CD4-positive, alpha-beta T cell (primary cell): Measurements from ENCODE around the gene NTRK2. TPM values are rescaled to one million over a fixed set of nuclear protein-coding genes. Genes with fewer than 3 reads are reported as not detected.

Experiments
- ATAC-seq: fragments of 200-7000 bp; cut with Tn5 transposase; one replicate; pipeline ENCODE4 v1.10.0; 2022; ENCODE audit warnings: mild to moderate bottlenecking; ENCODE audit not compliant: poor library complexity
- CTCF ChIA-PET: fragments of 350-600 bp; sonication (Branson Sonifier 250); formaldehyde crosslinking; loops from one replicate; lab custom pipeline; 2021; ENCODE audit warnings: antibody characterized with exemption, inconsistent platforms; lab: Charles Lee
- POLR2A ChIA-PET: fragments of 350-600 bp; sonication (Branson Sonifier 250); formaldehyde crosslinking; loops from one replicate; lab custom pipeline; 2021; ENCODE audit warnings: antibody characterized with exemption, inconsistent platforms; lab: Charles Lee
- DNase-seq, 14 experiments: peaks; one replicate each; pipeline ENCODE4 v3.0.0-alpha.2; 2013 to 2020; ENCODE audit warnings: mixed read lengths in 2 of 14
- H3K27ac ChIP-seq, 2 donors: one replicate each; pipeline versions ENCODE4 v1.5.1 to v1.7.0; 2013; ENCODE audit warnings: low read length in 2 of 2, low read depth in 1 of 2, mild to moderate bottlenecking in 1 of 2
- H3K27me3 ChIP-seq, 2 experiments: 1 replicate in 1 of 2; 2 replicates in 1 of 2; pipeline versions ENCODE4 v1.6.1 to v1.7.0; 2013; ENCODE audit warnings: low read length in 2 of 2, control low read depth in 1 of 2, mild to moderate bottlenecking in 1 of 2, moderate library complexity in 1 of 2; ENCODE audit not compliant: insufficient read depth in 2 of 2, control insufficient read depth in 1 of 2
- H3K36me3 ChIP-seq: one replicate; pipeline ENCODE4 v1.6.1; 2013; ENCODE audit warnings: low read length, control low read depth; ENCODE audit not compliant: insufficient read depth
- H3K4me1 ChIP-seq: one replicate; pipeline ENCODE4 v1.6.1; 2013; ENCODE audit warnings: low read length, control low read depth; ENCODE audit not compliant: insufficient read depth
- H3K4me3 ChIP-seq: one replicate; pipeline ENCODE4 v1.5.1; 2013; ENCODE audit warnings: mild to moderate bottlenecking, low read length, moderate library complexity
- H3K9me3 ChIP-seq, 2 experiments: 1 replicate in 1 of 2; 2 replicates in 1 of 2; pipeline versions ENCODE4 v1.6.1 to v1.7.0; 2013; ENCODE audit warnings: low read length in 2 of 2, mild to moderate bottlenecking in 2 of 2, control low read depth in 1 of 2, moderate library complexity in 1 of 2; ENCODE audit not compliant: control insufficient read depth in 1 of 2, insufficient read depth in 1 of 2
- H3K27ac Mint-ChIP-seq: one replicate; pipeline ENCODE4 v1.8.0; 2020; ENCODE audit warnings: mixed read lengths
- H3K27me3 Mint-ChIP-seq: one replicate; pipeline ENCODE4 v1.8.0; 2021; ENCODE audit warnings: mixed read lengths
- H3K36me3 Mint-ChIP-seq: one replicate; pipeline ENCODE4 v1.8.0; 2021; ENCODE audit warnings: low read depth, mixed read lengths
- H3K4me1 Mint-ChIP-seq: one replicate; pipeline ENCODE4 v1.8.0; 2021; ENCODE audit warnings: low read depth, mixed read lengths
- H3K4me3 Mint-ChIP-seq: one replicate; pipeline ENCODE4 v1.8.0; 2020; ENCODE audit warnings: mild to moderate bottlenecking, mixed read lengths
- H3K9me3 Mint-ChIP-seq: one replicate; pipeline ENCODE4 v1.8.0; 2020; ENCODE audit warnings: mixed read lengths
- intact Hi-C, 2 experiments: fragments of 100-400 bp; cut with DNase I in 1 of 2; cut with micrococcal nuclease in 1 of 2; formaldehyde crosslinking; loops; one replicate each; pipeline versions ENCODE4 v1.15.1 to v1.9.0; 2023 to 2025; cut with DNase I, micrococcal nuclease
- total RNA-seq, 174 experiments: library from RNA in 2 of 174; stranded (reverse) in 2 of 174; gene quantifications; one replicate each; pipeline ENCODE4 v1.2.3 and lab custom pipeline; 2021 to 2026
- TF ChIP-seq, protein P1 (sequence below): fragments of 200-600 bp; IDR thresholded peaks from one replicate; pipeline ENCODE4 v1.8.0; 2022; ENCODE audit warnings: antibody characterized with exemption, mild to moderate bottlenecking

The NTRK2 gene
- total RNA-seq, 2 experiments from 2014 or later = 0.06 to 0.14 TPM

DNA sequence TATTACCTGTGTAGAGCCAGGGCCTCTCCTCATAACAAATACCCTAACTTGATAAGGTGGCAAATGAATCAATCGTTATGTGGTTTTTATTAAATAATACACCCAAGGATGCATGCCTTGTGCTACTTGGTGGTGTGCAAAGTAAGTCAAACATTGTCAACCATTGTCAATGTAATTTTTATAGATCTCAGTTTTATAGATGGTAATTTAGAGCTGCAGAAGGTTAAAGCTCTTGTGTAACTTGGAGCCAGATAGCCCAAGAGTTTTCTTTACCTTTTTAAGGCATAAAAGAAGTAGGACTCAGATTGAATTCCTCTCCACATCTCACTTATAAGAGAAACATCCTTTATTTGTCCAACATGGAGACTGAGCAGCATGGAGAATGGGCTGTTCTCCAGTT is 304.7 kb downstream of the NTRK2 start:
- Histone ChIP-seq H3K27ac (no peak overlapping the region), H3K4me3 (no peak overlapping the region), H3K9me3 (peaks cover 0 to 3% of the 10 kb centered on the region in 2 experiments), H3K27me3 (no peaks in the 10 kb centered on the region), H3K36me3 (no peaks in the 10 kb centered on the region), H3K4me1 (no peaks in the 10 kb centered on the region)
- TF ChIP-seq, protein P1, sequence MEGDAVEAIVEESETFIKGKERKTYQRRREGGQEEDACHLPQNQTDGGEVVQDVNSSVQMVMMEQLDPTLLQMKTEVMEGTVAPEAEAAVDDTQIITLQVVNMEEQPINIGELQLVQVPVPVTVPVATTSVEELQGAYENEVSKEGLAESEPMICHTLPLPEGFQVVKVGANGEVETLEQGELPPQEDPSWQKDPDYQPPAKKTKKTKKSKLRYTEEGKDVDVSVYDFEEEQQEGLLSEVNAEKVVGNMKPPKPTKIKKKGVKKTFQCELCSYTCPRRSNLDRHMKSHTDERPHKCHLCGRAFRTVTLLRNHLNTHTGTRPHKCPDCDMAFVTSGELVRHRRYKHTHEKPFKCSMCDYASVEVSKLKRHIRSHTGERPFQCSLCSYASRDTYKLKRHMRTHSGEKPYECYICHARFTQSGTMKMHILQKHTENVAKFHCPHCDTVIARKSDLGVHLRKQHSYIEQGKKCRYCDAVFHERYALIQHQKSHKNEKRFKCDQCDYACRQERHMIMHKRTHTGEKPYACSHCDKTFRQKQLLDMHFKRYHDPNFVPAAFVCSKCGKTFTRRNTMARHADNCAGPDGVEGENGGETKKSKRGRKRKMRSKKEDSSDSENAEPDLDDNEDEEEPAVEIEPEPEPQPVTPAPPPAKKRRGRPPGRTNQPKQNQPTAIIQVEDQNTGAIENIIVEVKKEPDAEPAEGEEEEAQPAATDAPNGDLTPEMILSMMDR = no peak
- ChIA-PET CTCF (no interaction called here), POLR2A (no interaction called here)
- intact Hi-C loops = no loop called here
- Mint-ChIP-seq H3K27me3 (peaks cover 8% of the 10 kb centered on the region), H3K4me3 (no peak overlapping the region), H3K4me1 (no peaks in the 10 kb centered on the region), H3K9me3 (no peaks in the 10 kb centered on the region), H3K27ac (no peak overlapping the region), H3K36me3 (no peaks in the 10 kb centered on the region)
- DNase-seq (no peak), ATAC-seq (no peak)

DNA sequence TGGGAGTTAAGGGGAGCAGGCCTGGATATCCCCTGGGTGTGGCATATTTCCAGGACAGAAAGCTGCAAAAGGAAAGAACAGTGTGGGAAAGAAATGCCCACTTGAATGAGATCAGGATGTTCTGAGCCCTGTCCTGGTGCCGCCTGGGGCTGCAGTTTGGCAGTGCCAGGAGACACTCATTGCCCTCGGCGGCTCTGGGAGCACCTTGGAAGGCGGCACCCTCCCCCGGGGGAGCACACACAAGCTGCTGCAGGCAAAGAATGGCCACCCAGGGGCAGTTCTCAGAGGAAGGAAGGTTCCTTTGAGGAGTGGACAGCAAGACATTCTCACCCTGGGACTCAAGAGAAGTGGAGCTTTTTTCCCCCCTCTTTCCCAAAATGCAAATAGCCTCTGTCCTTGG is 305.3 kb downstream of the NTRK2 start:
- H3K27ac ChIP-seq = no peak overlapping the region
- H3K9me3 Mint-ChIP-seq = no peaks in the 10 kb centered on the region
- ATAC-seq (no peak), DNase-seq (no peak)
- H3K4me1 Mint-ChIP-seq = no peaks in the 10 kb centered on the region
- TF ChIP-seq, protein P1 = no peak
- H3K4me3 ChIP-seq = no peak overlapping the region
- peaks cover 4% of the 10 kb centered on the region for H3K27me3 Mint-ChIP-seq
- H3K36me3 Mint-ChIP-seq = no peaks in the 10 kb centered on the region
- intact Hi-C loops = no loop called here
- no peaks in the 10 kb centered on the region for H3K36me3 ChIP-seq
- H3K4me1 ChIP-seq = no peaks in the 10 kb centered on the region
- ChIA-PET POLR2A (no interaction called here), CTCF (no interaction called here)
- H3K9me3 ChIP-seq = peaks cover 0 to 3% of the 10 kb centered on the region in 2 experiments
- H3K4me3 Mint-ChIP-seq = no peak overlapping the region
- H3K27me3 ChIP-seq = no peaks in the 10 kb centered on the region
- no peak overlapping the region for H3K27ac Mint-ChIP-seq

DNA sequence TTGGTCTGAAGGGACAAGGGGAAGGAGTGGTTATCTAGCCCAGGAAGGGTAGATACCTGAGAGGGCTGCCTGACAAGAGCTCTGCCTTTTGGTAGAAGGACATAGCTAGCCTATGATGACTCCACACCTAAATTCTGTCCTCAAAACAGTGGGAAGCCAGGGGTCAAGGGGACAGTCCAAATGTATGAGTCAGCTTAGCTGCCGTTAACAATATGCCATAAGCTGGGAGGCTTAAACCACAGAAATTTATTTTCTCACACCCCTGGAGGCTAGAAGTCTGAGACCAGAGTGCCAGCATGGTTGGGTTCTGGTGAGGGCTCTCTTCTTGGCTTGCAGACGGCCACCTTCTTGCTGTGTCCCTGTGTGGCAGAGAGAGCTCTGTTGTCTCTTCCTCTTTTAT is 306.4 kb downstream of the NTRK2 start:
- TF ChIP-seq, protein P1 = no peak

More for the DNA sequence above, 306.4 kb downstream of the NTRK2 start:
- ChIA-PET CTCF (no interaction called here), POLR2A (no interaction called here)
- intact Hi-C loops = no loop called here
- no peak overlapping the region for H3K4me3 ChIP-seq
- H3K36me3 Mint-ChIP-seq = no peaks in the 10 kb centered on the region
- H3K4me3 Mint-ChIP-seq = no peak overlapping the region
- H3K27ac Mint-ChIP-seq = no peak overlapping the region
- H3K36me3 ChIP-seq = no peaks in the 10 kb centered on the region
- no peak for ATAC-seq
- H3K4me1 ChIP-seq = no peaks in the 10 kb centered on the region
- no peaks in the 10 kb centered on the region for H3K9me3 Mint-ChIP-seq
- peaks cover 0 to 3% of the 10 kb centered on the region in 2 experiments for H3K9me3 ChIP-seq
- H3K4me1 Mint-ChIP-seq = no peaks in the 10 kb centered on the region
- H3K27me3 ChIP-seq = no peaks in the 10 kb centered on the region
- no peak for DNase-seq
- H3K27ac ChIP-seq = no peak overlapping the region
- peaks cover 6% of the 10 kb centered on the region for H3K27me3 Mint-ChIP-seq
